Ammon's horn (tissue), 1 donor: ENCODE measurements around the gene GOLGA6D.
"Not testable (repeated sequence)": the region's sequence is repeated elsewhere in the genome, so short reads cannot be mapped to it uniquely, and the experiment has no call there.

Experiments used
- DNase-seq: peaks from one replicate; pipeline ENCODE4 v3.0.0-alpha.2; 2016; ENCODE audit warnings: low spot score

Gene GOLGA6D

GRCh38 chr15:75282572-75282971 lies at the start of gene GOLGA6D:
Gene GOLGA6D, plus strand, starts transcription at chr15:75282835. Its CDS starts 41 bp downstream, at chr15:75282876.
- not testable (repeated sequence) for DNase-seq

- no peak for DNase-seq
These were observed 49.0 kb upstream of the GOLGA6D start for GRCh38 chr15:75233504-75234190.

- DNase-seq, result no peak
These were observed 48.3 kb upstream of the GOLGA6D start for GRCh38 chr15:75234191-75234810.

- DNase-seq, result no peak
These were observed 47.5 kb upstream of the GOLGA6D start for GRCh38 chr15:75235051-75235673.

GRCh38 chr15:75235760-75236729 lies 46.6 kb upstream of the GOLGA6D start:
- no peak for DNase-seq

GRCh38 chr15:75237316-75237982 lies 45.2 kb upstream of the GOLGA6D start:
- no peak for DNase-seq

GRCh38 chr15:75238150-75238549 lies 44.5 kb upstream of the GOLGA6D start:
- no peak for DNase-seq

- not testable (repeated sequence) for DNase-seq
These were observed 36.9 kb upstream of the GOLGA6D start for GRCh38 chr15:75245741-75246140.

- DNase-seq, result not testable (repeated sequence)
These were observed 33.6 kb upstream of the GOLGA6D start for GRCh38 chr15:75248991-75249390.

GRCh38 chr15:75249726-75250125 lies 32.9 kb upstream of the GOLGA6D start:
- no peak for DNase-seq

- DNase-seq, result not testable (repeated sequence)
These were observed 31.3 kb upstream of the GOLGA6D start for GRCh38 chr15:75251343-75251742.

GRCh38 chr15:75252285-75252684 lies 30.4 kb upstream of the GOLGA6D start:
- DNase-seq, result not testable (repeated sequence)

GRCh38 chr15:75258034-75258433 lies 24.6 kb upstream of the GOLGA6D start, which contains the start of gene GOLGA6C:
Gene GOLGA6C, plus strand, starts transcription at chr15:75258334. Its CDS starts 265 bp downstream, at chr15:75258599.
- not testable (repeated sequence) for DNase-seq

GRCh38 chr15:75258620-75259343 lies 23.9 kb upstream of the GOLGA6D start:
- not testable (repeated sequence) for DNase-seq

GRCh38 chr15:75259873-75260272 lies 22.8 kb upstream of the GOLGA6D start:
- DNase-seq, result not testable (repeated sequence)

GRCh38 chr15:75273751-75274359 lies 8.8 kb upstream of the GOLGA6D start:
- DNase-seq, result not testable (repeated sequence)

- DNase-seq, result peak; percentile 17
These were observed 8.0 kb upstream of the GOLGA6D start for GRCh38 chr15:75274509-75275107.

- DNase-seq, result not testable (repeated sequence)
These were observed 7.0 kb upstream of the GOLGA6D start for GRCh38 chr15:75275617-75276016.

GRCh38 chr15:75278497-75278896 lies 4.1 kb upstream of the GOLGA6D start:
- not testable (repeated sequence) for DNase-seq

GRCh38 chr15:75284152-75284551 lies 1.5 kb downstream of the GOLGA6D start:
- not testable (repeated sequence) for DNase-seq
